HG02981 (cell line): ENCODE measurements around the gene PDE1C.

Source experiments
- ATAC-seq: cut with Tn5 transposase; IDR thresholded peaks from one replicate; pipeline ENCODE4 v1.9.1; 2021; ENCODE audit warnings: mild to moderate bottlenecking, moderate library complexity; ENCODE audit not compliant: unreplicated experiment

The PDE1C gene

DNA sequence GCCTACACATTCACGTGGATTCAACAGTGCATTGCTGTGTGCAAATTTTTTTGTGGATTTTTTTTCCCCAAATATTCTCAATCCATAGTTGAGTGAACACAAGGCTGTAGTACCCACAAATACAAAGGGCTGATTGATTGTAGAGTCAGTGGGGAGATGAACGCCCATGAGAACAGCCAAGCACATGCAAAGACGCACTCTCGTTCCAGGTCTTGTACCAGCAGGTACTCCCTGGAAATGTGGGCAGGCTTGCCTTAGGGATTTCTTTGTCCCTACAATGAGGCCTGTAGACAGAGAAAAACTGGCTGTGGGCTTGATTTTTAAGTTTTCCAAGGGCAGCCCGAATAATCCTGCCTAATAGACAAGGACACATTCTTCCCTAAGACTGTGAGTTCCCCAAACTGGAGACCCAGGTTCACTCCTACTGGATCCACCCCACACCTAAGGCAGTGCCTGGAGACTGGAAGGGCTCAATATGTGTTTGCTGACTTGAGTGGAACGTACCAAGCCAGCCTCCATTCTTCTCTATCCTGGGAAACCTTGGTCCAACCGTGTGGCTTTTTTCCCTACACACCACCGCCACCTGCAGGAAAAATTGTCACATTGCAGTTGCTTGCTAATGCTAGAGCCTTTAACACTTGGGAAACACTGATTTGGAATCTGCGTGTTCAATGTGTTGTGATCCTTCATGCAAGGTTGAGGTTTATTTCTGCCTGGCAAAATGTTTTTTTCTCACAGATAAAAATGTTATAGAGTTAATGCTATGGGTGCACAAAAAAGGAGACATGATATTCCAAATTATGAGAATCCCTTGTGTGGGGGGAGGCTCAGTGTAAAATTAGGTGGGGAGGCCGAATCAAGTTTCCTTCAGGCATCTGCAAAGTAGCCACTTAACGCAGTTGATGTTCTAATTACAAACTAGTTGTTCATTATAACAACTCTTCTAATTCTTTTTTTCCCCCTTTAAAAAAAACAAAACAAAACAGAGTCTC lies 333.9 kb downstream of the PDE1C start:
- no peak for ATAC-seq

DNA sequence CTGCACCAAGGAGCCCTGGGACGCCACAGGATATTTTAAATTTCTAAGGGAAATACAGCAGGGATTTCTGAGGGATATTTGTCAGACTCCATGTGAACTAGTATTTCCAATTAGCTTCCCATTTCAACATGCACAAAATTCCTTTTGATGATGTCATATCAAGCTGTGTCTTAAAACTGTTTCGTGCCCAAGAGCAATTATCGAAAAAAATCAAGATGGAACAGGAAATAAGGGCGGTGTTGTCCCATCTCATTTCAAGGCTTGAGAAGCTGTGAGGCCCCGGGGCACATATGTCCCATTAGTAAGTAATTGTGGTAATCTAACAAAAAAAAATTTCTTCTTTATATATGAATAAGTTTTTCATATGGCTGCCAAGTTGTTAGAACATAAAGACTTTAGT lies 335.8 kb downstream of the PDE1C start:
- no peak for ATAC-seq

DNA sequence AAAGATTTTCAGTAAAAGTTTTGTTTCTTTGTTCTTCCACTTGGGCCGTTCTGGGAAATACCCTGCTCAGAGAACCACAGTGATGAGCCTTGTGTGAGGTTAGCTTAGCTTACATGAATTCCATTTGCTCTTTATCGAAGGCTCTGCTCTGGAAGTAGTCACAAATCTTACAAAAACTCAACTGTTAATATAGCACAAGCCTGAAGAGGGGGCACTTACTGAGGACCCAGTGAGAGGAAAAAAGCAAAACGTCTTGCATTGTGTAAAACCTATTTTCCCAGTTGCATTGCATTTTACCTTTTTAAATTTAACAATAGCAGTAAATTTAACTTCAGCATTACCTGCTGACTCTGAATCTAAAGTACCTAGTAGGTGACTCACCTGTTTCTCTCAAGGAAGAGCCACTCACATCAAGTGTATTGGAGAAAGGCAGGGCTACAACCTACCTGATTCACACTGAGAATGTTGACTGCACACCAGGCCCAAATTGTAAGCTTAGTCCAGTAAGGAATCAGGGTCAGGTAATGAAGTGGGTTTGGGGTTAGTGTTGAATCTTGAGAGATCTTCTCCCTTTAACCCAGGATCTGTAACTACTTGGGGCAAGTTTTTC lies 340.9 kb downstream of the PDE1C start:
- no peak for ATAC-seq

DNA sequence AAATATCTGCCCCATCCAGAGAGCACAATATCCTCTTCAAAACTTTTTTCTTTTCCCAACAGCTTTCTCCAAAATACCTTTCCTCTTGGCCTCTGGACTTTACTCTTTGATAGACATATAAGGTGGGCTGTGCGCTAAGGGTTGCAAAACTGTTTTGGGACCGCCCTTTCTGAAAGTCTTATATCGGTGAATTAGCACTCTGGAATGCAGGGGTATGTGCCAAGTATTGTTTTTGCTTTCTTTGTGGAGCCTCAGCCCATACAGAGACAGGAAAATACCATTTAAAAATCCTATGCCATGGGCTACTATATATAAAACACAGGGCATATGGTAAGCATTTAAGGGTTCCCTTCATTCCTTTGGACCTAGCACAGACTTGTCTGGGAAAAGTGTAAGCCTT lies 345.5 kb downstream of the PDE1C start:
- no peak for ATAC-seq

DNA sequence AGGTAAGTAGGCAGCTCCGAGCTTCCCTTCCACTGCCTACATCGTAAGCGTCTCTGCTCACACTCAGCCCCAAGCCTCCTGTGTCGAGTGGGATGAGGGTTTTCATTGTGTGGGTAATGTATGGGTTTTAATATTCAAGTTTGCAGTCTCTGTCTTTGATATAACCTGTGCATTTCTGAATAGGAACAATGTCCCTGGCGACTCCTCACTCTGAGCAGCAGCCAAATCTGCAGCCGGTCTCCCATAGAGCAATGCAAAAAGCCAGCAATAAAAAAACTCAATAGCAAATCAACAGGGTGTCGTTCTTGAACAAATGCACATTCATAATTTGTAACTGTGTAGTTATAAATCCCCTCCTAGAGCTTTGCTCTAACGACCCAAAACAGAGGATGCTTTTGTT lies 349.8 kb downstream of the PDE1C start:
- no peak for ATAC-seq

DNA sequence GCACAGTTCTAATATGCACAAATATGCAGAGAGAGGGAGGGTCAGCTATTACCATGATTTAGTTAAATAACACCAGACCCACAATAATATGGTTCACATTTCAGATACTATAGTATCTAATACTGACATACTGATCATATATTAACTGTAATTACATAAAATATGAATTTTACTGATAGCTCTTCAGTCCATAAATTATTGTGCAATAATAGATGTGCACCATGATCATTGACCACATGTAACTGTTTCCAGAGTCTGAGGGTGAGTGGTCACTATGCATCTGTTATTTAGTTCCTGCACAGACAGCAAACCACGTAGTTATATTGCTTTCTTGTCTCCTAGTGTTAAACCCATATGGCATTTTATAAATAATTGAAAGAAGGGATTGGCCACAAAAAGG lies 353.9 kb downstream of the PDE1C start:
- no peak for ATAC-seq

DNA sequence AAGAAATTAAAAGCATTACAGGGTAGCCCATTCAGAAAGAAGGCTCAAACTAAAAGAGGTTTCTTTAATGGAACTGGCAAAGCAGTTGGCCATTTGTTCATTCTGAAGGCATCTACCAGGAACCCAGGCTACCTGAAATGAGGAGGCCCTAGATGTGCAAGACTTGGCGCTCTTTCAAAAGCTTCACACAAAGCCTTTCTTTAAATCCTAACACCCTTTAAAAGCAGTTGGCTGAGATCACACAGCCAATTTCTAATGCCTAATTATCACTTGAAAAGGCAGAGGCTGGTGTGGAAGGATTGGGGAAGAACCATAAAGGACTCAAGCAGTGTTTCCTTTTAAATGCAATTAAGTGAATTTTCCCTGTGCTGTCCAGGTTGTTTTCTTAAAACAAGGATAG lies 360.0 kb downstream of the PDE1C start:
- no peak for ATAC-seq

DNA sequence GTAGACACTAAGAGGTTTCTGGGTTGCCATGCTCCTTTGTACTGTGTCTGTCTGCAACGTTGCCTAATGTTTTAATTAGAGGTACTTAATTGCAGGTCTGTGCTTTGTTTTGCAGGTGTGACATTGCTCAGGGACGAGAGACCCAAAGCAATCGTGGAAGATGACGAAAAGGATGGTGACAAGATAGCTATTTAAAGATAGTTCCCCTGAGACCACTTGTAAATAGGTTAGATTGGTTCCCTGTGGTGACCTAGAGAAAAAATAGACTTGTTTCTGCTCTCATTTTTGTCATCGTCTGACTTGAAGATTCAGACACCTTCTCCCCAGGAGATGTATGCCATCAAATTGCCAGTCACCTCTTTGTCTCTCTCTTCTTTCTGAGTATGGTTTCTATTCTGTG lies 363.1 kb downstream of the PDE1C start:
- no peak for ATAC-seq

DNA sequence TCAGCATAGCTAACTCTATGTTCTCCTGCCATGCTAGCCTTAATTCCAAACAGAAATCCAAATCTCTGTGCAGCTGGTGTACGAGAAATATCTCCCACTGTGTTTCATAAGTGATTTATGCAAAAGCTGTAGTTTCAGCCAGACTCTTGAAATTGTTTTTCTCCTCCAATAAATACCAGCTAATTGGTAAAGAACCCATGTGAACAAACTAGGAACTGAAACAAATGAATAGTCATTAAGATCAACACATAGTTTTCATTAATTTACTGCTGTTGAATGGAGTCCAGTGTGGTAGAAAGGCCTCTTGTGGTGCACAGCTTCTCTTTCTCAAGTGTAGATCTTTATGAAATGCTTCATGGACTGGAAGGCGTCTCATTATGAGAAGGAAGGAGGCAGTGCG lies 364.8 kb downstream of the PDE1C start:
- ATAC-seq: peak; percentile 72

DNA sequence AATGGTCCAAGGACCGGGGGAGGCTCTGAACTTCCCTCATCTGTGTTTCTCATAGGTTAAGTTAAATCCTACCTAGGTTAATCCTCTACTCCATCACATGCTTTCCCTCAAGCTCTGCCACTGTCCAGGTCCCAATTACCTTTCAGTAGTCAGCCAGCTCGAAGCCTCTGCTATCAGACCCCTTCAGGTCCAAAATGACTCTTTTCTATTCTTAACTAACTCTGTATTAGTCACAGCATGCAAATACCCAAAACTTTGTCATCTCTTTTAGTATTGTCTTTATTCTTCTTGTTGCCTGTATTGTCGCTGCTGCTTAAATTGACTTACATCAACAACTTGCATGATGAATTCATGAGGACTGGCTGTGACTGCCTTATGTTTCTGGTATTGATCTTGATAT lies 367.9 kb downstream of the PDE1C start:
- ATAC-seq: no peak
